Type B pancreatic cell (in vitro differentiated cells): ENCODE results near the gene RBP5. TPM values are rescaled to one million over a fixed set of nuclear protein-coding genes. Genes with fewer than 3 reads are reported as not detected.
A peak's percentile ranks its signal among the peaks of the same experiment; 100 is the strongest.

Experiments used
- DNase-seq: peaks from one replicate; pipeline ENCODE4 v3.0.0; 2021; ENCODE audit warnings: mixed read lengths; ENCODE audit not compliant: unreplicated experiment; ENCODE audit errors: extremely low spot score
- H3K27ac Mint-ChIP-seq: 2 replicates; pipeline ENCODE4 v1.8.0; 2021; ENCODE audit warnings: mild to moderate bottlenecking, mixed read lengths
- H3K27me3 Mint-ChIP-seq: 2 replicates; pipeline ENCODE4 v1.8.0; 2021; ENCODE audit warnings: mixed read lengths
- H3K36me3 Mint-ChIP-seq: 2 replicates; pipeline ENCODE4 v1.8.0; 2021; ENCODE audit warnings: mixed read lengths
- H3K4me1 Mint-ChIP-seq: one replicate; pipeline ENCODE4 v1.8.0; 2021; ENCODE audit warnings: mixed read lengths; ENCODE audit not compliant: unreplicated experiment
- H3K4me3 Mint-ChIP-seq: 2 replicates; pipeline ENCODE4 v1.8.0; 2021; ENCODE audit warnings: mild to moderate bottlenecking, mixed read lengths
- H3K9me3 Mint-ChIP-seq: 2 replicates; pipeline ENCODE4 v1.8.0; 2021; ENCODE audit warnings: mixed read lengths
- CTCF ChIP-seq: fragments of 200-600 bp; sonication (generic); conservative IDR thresholded peaks from 2 replicates; pipeline ENCODE4 v1.5.0; 2021; ENCODE audit warnings: antibody characterized with exemption, mild to moderate bottlenecking
- total RNA-seq: library from RNA; stranded (reverse); gene quantifications from 2 replicates; pipeline ENCODE4 v1.2.1, GENCODE V29; 2021; ENCODE audit warnings: low replicate concordance

RBP5 gene
- total RNA-seq, 1 donor from 2014 or later: 1.0 TPM

- no peaks in the 10 kb centered on the region for H3K4me1 Mint-ChIP-seq
- DNase-seq: no peak
- H3K27ac Mint-ChIP-seq: no peak overlapping the region
- H3K27me3 Mint-ChIP-seq: no peaks in the 10 kb centered on the region
- no peak for TF ChIP-seq CTCF
- H3K4me3 Mint-ChIP-seq: no peak overlapping the region
- H3K36me3 Mint-ChIP-seq: peaks cover 16% of the 10 kb centered on the region
- H3K9me3 Mint-ChIP-seq: no peaks in the 10 kb centered on the region
Measured at GRCh38 chr12:7116916-7117315, 11.8 kb downstream of the RBP5 start.

- TF ChIP-seq CTCF: no peak
- no peak for DNase-seq
- Mint-ChIP-seq H3K27ac (no peak overlapping the region), H3K36me3 (peaks cover 16% of the 10 kb centered on the region), H3K9me3 (no peaks in the 10 kb centered on the region), H3K4me3 (no peak overlapping the region), H3K27me3 (no peaks in the 10 kb centered on the region), H3K4me1 (no peaks in the 10 kb centered on the region)
Measured at GRCh38 chr12:7116196-7116595, 12.5 kb downstream of the RBP5 start.

- DNase-seq: no peak
- no peak for TF ChIP-seq CTCF
- Mint-ChIP-seq H3K27me3 (no peaks in the 10 kb centered on the region), H3K27ac (no peak overlapping the region), H3K4me3 (no peak overlapping the region), H3K4me1 (no peaks in the 10 kb centered on the region), H3K36me3 (peaks cover 16% of the 10 kb centered on the region), H3K9me3 (no peaks in the 10 kb centered on the region)
Measured at GRCh38 chr12:7114851-7115250, 13.8 kb downstream of the RBP5 start.

GRCh38 chr12:7114008-7114407, 14.7 kb downstream of the RBP5 start:
- DNase-seq: no peak
- no peak for TF ChIP-seq CTCF
- Mint-ChIP-seq H3K27me3 (no peaks in the 10 kb centered on the region), H3K4me1 (no peaks in the 10 kb centered on the region), H3K27ac (no peak overlapping the region), H3K9me3 (no peaks in the 10 kb centered on the region), H3K4me3 (no peak overlapping the region), H3K36me3 (peaks cover 19% of the 10 kb centered on the region)

- Mint-ChIP-seq H3K9me3 (no peaks in the 10 kb centered on the region), H3K27me3 (no peaks in the 10 kb centered on the region), H3K4me3 (no peak overlapping the region), H3K27ac (peak overlapping the region; percentile 53), H3K4me1 (no peaks in the 10 kb centered on the region), H3K36me3 (peaks cover 15% of the 10 kb centered on the region)
- no peak for DNase-seq
- peak; percentile 93 for TF ChIP-seq CTCF
Measured at GRCh38 chr12:7113389-7113871, 15.3 kb downstream of the RBP5 start.

- peaks cover 5% of the 10 kb centered on the region for H3K4me1 Mint-ChIP-seq
- H3K36me3 Mint-ChIP-seq: peaks cover 15% of the 10 kb centered on the region
- H3K4me3 Mint-ChIP-seq: no peak overlapping the region
- H3K9me3 Mint-ChIP-seq: no peaks in the 10 kb centered on the region
- no peak for DNase-seq
- H3K27ac Mint-ChIP-seq: no peak overlapping the region
- no peaks in the 10 kb centered on the region for H3K27me3 Mint-ChIP-seq
- no peak for TF ChIP-seq CTCF
Measured at GRCh38 chr12:7112041-7112440, 16.6 kb downstream of the RBP5 start.
